K562 (cell line): ENCODE results near the gene ITPKB. TPM values are rescaled to one million over a fixed set of nuclear protein-coding genes. Genes with fewer than 3 reads are reported as not detected.

Experiments used
- ATAC-seq: fragments of 200-7000 bp; cut with Tn5 transposase; 3 replicates; pipeline ENCODE4 v1.9.1; 2020; ENCODE audit warnings: moderate library complexity
- BruUV-seq: library from RNA; stranded (reverse); fragments of 400-500 nt; replicated peaks from 2 replicates; lab custom pipeline; 2021; lab: Mats Ljungman, UMichigan
- CTCF ChIA-PET: fragments of 300-600 bp; formaldehyde crosslinking; extraction: SDS; loops from one replicate; lab custom pipeline; 2021; ENCODE audit warnings: low intra/inter-chr PET ratio; lab: Yijun Ruan, JAX
- POLR2A ChIA-PET: fragments of 300-600, 350-650 bp; sonication (Branson Sonifier 250); formaldehyde crosslinking; extraction: SDS; loops from one replicate; lab custom pipeline; 2021; ENCODE audit warnings: antibody characterized with exemption, inconsistent platforms; lab: Yijun Ruan, JAX
- DNase-seq, 4 experiments: peaks; one replicate each; pipeline versions ENCODE4 v3.0.0 to v3.0.0-alpha.2; 2011 to 2018; ENCODE audit warnings: low spot score in 3 of 4, mixed read lengths in 3 of 4; ENCODE audit errors: extremely low read depth in 1 of 4
- FAIRE-seq: peaks from 2 replicates; lab custom pipeline; 2011; peaks lifted over from hg19 to GRCh38; lab: Jason Lieb, UNC
- H2AFZ ChIP-seq: 2 replicates; pipeline ENCODE4 v1.6.0; 2011; ENCODE audit warnings: low read depth, low read length, control low read depth, inconsistent platforms
- H3K27ac ChIP-seq: fragments of 200-600 bp; 3 replicates; pipeline ENCODE4 v1.8.0; 2011; ENCODE audit warnings: low read depth, mild to moderate bottlenecking, control low read depth, inconsistent platforms, low read length, moderate library complexity, mixed read lengths; ENCODE audit errors: extremely low read depth
- H3K27me3 ChIP-seq, 2 experiments: fragments of 300-600 bp in 1 of 2; 2 replicates in 1 of 2; 3 replicates in 1 of 2; pipeline versions ENCODE4 v1.6.0 to v1.8.0; 2011; ENCODE audit warnings: inconsistent platforms in 2 of 2, low read length in 2 of 2, mild to moderate bottlenecking in 1 of 2, mixed read lengths in 1 of 2, moderate library complexity in 1 of 2; ENCODE audit not compliant: control insufficient read depth in 2 of 2, insufficient read depth in 2 of 2
- H3K36me3 ChIP-seq: fragments of 300-600 bp; 3 replicates; pipeline ENCODE4 v1.8.0; 2011; ENCODE audit warnings: mild to moderate bottlenecking, low read length, inconsistent platforms; ENCODE audit not compliant: control insufficient read depth, insufficient read depth
- H3K4me1 ChIP-seq, 2 experiments: fragments of 200-600 bp in 1 of 2; replicated peaks in 1 of 2; 2 replicates in 1 of 2; 3 replicates in 1 of 2; pipeline versions ENCODE4 v1.5.1 to v1.8.0; 2011; ENCODE audit warnings: inconsistent platforms in 2 of 2, low read length in 2 of 2, mild to moderate bottlenecking in 1 of 2, mixed read lengths in 1 of 2, moderate library complexity in 1 of 2; ENCODE audit not compliant: control insufficient read depth in 2 of 2, insufficient read depth in 2 of 2
- H3K4me2 ChIP-seq: 2 replicates; pipeline ENCODE4 v1.6.1; 2011; ENCODE audit warnings: low read length, control low read depth, inconsistent platforms, mixed read lengths; ENCODE audit not compliant: insufficient read depth
- H3K4me3 ChIP-seq: fragments of 200-600 bp; sonication (generic), shearing (Covaris generic); 2 replicates; pipeline ENCODE4 v1.5.1; 2016; ENCODE audit warnings: control low read depth, inconsistent platforms
- H3K79me2 ChIP-seq: fragments of 200-600 bp; 3 replicates; pipeline ENCODE4 v1.8.0; 2011; ENCODE audit warnings: low read length, inconsistent platforms; ENCODE audit not compliant: control insufficient read depth, insufficient read depth
- H3K9ac ChIP-seq, 2 experiments: 2 replicates each; pipeline versions ENCODE4 v1.6.0 to v1.6.1; 2011; ENCODE audit warnings: low read depth in 2 of 2, low read length in 2 of 2, control low read depth in 1 of 2, inconsistent platforms in 1 of 2, mild to moderate bottlenecking in 1 of 2, mixed read lengths in 1 of 2; ENCODE audit not compliant: insufficient read depth in 1 of 2
- H3K9me1 ChIP-seq: one replicate; pipeline ENCODE4 v1.6.0; 2011; ENCODE audit warnings: inconsistent platforms, mild to moderate bottlenecking, low read length, moderate library complexity; ENCODE audit not compliant: control insufficient read depth, insufficient read depth
- H3K9me3 ChIP-seq: replicated peaks from 2 replicates; pipeline ENCODE4 v1.5.1; 2011; ENCODE audit warnings: low read depth, low read length, inconsistent platforms; ENCODE audit not compliant: control insufficient read depth, insufficient read depth
- H4K20me1 ChIP-seq: replicated peaks from 2 replicates; pipeline ENCODE4 v1.6.1; 2011; ENCODE audit warnings: low read length, inconsistent platforms, mixed read lengths; ENCODE audit not compliant: control insufficient read depth, insufficient read depth
- LCOR ChIP-seq: sonication (generic); formaldehyde crosslinking; IDR thresholded peaks from 2 replicates; pipeline ENCODE4 v1.8.0; 2022; ENCODE audit warnings: mild to moderate bottlenecking, missing genetic modification reagents
- TEAD1 ChIP-seq, 2 experiments: fragments of 450-650 bp in 1 of 2; sonication (generic) in 1 of 2; formaldehyde crosslinking; IDR thresholded peaks; 2 replicates each; pipeline versions ENCODE4 v1.4.0 to v1.8.0; 2020 to 2022; ENCODE audit warnings: mild to moderate bottlenecking in 2 of 2, missing genetic modification reagents in 1 of 2
- ZNF165 ChIP-seq: fragments of 250-450 bp; sonication (Bioruptor Pico); IDR thresholded peaks from 2 replicates; pipeline ENCODE4 v1.4.0; 2020; ENCODE audit warnings: borderline replicate concordance
- ZNF197 ChIP-seq: fragments of 200-800 bp; sonication (Bioruptor generic); IDR thresholded peaks from 2 replicates; pipeline ENCODE4 v1.6.1; 2016; ENCODE audit warnings: low read depth, missing genetic modification characterization, missing compliant biosample characterization
- ZZZ3 ChIP-seq: fragments of 450-650 bp; IDR thresholded peaks from 2 replicates; pipeline ENCODE4 v1.6.1; 2016; ENCODE audit warnings: antibody characterized with exemption, mild to moderate bottlenecking, moderate library complexity
- WGBS: fragments of 100-300 bp; shearing (Covaris generic); methylation state at CpG from one replicate; pipeline ENCODE4 v1.1.6; 2016; ENCODE audit warnings: low coverage, mixed read lengths; ENCODE audit not compliant: insufficient coverage; ENCODE audit errors: missing lambda C conversion rate; 5-methylcytosine and 5-hydroxymethylcytosine counted together
- in situ Hi-C: fragments of 300-500 bp; cut with MboI; formaldehyde crosslinking; loops from 4 replicates; pipeline ENCODE4 v1.15.0; 2018; ENCODE audit warnings: inconsistent platforms, mixed read lengths
- intact Hi-C: fragments of 100-400 bp; cut with micrococcal nuclease; formaldehyde crosslinking; loops from 2 replicates; pipeline ENCODE4 v1.14.2; 2022
- polyA plus RNA-seq, 8 experiments: library from polyadenylated mRNA; depleted of rRNA in 4 of 8; stranded (reverse) in 5 of 8; unstranded in 3 of 8; fragments of >200 nt; fragmentation: Nextera tagmentation in 2 of 8; fragmentation: Illumina TruSeq in 1 of 8; extraction: Ambion mirVana in 2 of 8; extraction: Trizol in 1 of 8; gene quantifications; 2 replicates each; pipeline versions ENCODE4 v1.2.1 to v1.2.3, GENCODE V29; 2011 to 2014; ENCODE audit warnings: inconsistent platforms in 1 of 8, missing spikeins in 1 of 8
- total RNA-seq, 7 experiments: library from RNA; depleted of rRNA in 6 of 7; stranded (reverse); fragments of >200 nt in 6 of 7; fragmentation: Illumina TruSeq in 2 of 7; extraction: Trizol in 2 of 7; gene quantifications; 2 replicates each; pipeline versions ENCODE4 v1.2.1 to v1.2.3, GENCODE V29; 2011 to 2021; ENCODE audit warnings: low replicate concordance in 1 of 7

ITPKB gene
- total and polyA plus RNA-seq, 9 of the 15 experiments (the other 6 are each of a cell fraction or from before 2014, with no cell fraction given): 0.01 to 0.22 TPM; not detected in 7

DNA sequence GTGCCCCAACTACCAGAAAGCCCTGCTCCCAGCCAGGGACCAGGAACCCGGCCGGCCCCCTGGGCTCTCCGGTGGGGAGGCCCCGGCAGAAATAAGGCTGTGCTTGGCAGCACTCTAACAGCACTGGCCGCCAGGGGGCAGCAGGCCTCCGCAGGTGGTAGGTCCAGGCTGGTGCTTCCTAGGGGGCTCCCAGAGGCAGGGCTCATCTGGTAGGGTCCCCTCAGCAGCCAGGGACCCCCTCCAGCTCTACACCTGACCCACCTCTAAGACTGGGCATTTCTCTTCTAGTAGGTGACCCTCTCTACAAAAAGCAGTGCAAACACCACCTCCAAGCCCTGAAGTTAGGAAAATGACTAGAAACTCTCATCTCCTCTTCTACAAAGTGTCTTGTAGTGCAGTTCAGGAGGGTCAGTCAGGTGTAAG lies 104.9 kb downstream of the ITPKB start (continued):
- 0 out of 2 replicates have a peak, but pooled peaks have one; percentile 52 for TF ChIP-seq ZNF165 (CRISPR knock-in tag)
- 0 out of 2 replicates have a peak, but pooled peaks have one; percentile 31 for TF ChIP-seq ZNF197 (CRISPR knock-in tag)
- TF ChIP-seq, all 486 proteins: peak for 23

DNA sequence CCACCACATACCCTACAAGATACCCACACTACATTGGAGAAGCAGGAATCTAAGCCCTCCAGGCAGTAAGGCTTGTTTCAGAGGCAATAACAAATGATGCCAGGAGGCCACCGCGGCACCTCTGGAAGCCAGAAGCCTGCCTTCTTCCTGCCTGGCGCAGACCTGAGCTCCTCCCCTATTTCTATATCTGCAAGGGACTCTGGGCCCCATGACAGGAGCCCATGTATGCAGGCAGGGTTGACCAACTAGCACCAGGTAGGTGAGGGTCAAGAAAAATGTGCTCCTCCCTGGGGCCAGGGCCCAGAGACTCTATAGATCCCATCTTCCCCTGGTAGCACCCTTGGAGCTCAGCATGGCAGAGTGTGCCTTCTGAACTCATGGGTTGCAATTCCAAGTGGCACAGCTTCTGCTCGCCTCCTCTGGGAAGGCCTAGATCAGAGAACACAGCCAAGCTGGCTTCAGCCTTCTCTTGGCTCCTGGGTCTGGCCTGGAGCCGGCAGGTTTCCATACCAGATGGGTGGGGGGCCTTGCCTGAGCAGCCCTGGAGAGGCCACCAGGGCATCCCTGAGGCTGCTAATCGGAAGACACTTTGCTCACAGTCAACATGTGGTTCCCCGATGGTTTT lies 105.4 kb downstream of the ITPKB start:
- no peak overlapping the region for H3K27ac ChIP-seq
- CTCF ChIA-PET: interaction anchor here (0.8 to 3.6 kb wide), 3 partner anchors 195 to 1882 kb away, joined by 3 to 32 read pairs (median 5); no protein-coding TSS in a partner anchor
- peak; percentile 23 for ATAC-seq
- TF ChIP-seq ZZZ3 (no peak), TEAD1 (CRISPR knock-in tag; IDR thresholded peaks at IDR 0.05) (no peak), LCOR (CRISPR knock-in tag) (no peak)
- TF ChIP-seq, all 486 proteins: peak for 0
- peaks cover 0 to 17% of the 10 kb centered on the region in 2 experiments; a peak in 2 of 5 replicates for H3K4me1 ChIP-seq
- no peaks in the 10 kb centered on the region for H3K9me1 ChIP-seq
- FAIRE-seq: no peak
- no peak overlapping the region for H3K4me2 ChIP-seq
- in situ Hi-C loops (loop anchor here (10.0 kb wide), 2 partner anchors 801 to 1321 kb away; no protein-coding TSS in a partner anchor), intact Hi-C loops (loop anchor here (1.0 kb wide), 2 partner anchors 195 to 804 kb away; no protein-coding TSS in a partner anchor)
- no peak overlapping the region for H2AFZ ChIP-seq
- 0% methylated on average over 7 of the region's 7 CpGs for WGBS
- H3K9me3 ChIP-seq: no peaks in the 10 kb centered on the region
- peaks cover 22 to 77% of the 10 kb centered on the region in 2 experiments for H3K27me3 ChIP-seq
- no peak overlapping the region for H3K4me3 ChIP-seq
- POLR2A ChIA-PET: no interaction called here
- H4K20me1 ChIP-seq: 0 out of 2 replicates have a peak, but pooled peaks cover 14% of the 10 kb centered on the region
- H3K79me2 ChIP-seq: no peaks in the 10 kb centered on the region
- no peaks in the 10 kb centered on the region for H3K36me3 ChIP-seq
- no peak for DNase-seq
- BruUV-seq: no TSS peak
- no peak overlapping the region for H3K9ac ChIP-seq
